AG09319 (cell line): ENCODE measurements around the gene CCDC175.

Source experiments
- DNase-seq: peaks from one replicate; pipeline ENCODE4 v3.0.0-alpha.2; 2010; ENCODE audit warnings: low read depth; ENCODE audit errors: extremely low read depth
- TF ChIP-seq, protein P1 (sequence below): IDR thresholded peaks from 2 replicates; pipeline ENCODE4 v1.5.1; 2011; ENCODE audit warnings: low read depth, mild to moderate bottlenecking, inconsistent platforms, low read length, moderate library complexity

The CCDC175 gene

DNA sequence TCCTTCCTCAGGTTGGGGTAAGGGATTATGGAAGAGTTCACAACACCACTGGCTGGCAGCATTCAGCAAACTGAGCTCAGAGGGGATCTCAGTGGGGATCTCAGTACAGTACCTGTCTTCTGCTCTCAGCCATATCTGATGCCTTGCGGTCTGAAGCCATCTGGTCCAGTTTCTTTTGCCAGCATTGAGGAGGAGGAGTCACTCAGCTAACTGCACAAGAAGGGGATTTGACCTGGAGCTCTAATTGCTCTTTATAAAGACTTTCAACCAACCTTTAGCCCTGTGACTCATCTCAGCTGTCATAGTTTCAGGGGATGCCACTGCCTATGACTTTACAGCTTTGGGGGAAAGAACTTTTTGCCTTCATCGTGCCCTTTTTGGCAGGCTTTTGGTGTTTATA lies 47.4 kb downstream of the CCDC175 start:
- no peak for DNase-seq
- TF ChIP-seq, protein P1, sequence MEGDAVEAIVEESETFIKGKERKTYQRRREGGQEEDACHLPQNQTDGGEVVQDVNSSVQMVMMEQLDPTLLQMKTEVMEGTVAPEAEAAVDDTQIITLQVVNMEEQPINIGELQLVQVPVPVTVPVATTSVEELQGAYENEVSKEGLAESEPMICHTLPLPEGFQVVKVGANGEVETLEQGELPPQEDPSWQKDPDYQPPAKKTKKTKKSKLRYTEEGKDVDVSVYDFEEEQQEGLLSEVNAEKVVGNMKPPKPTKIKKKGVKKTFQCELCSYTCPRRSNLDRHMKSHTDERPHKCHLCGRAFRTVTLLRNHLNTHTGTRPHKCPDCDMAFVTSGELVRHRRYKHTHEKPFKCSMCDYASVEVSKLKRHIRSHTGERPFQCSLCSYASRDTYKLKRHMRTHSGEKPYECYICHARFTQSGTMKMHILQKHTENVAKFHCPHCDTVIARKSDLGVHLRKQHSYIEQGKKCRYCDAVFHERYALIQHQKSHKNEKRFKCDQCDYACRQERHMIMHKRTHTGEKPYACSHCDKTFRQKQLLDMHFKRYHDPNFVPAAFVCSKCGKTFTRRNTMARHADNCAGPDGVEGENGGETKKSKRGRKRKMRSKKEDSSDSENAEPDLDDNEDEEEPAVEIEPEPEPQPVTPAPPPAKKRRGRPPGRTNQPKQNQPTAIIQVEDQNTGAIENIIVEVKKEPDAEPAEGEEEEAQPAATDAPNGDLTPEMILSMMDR: no peak

DNA sequence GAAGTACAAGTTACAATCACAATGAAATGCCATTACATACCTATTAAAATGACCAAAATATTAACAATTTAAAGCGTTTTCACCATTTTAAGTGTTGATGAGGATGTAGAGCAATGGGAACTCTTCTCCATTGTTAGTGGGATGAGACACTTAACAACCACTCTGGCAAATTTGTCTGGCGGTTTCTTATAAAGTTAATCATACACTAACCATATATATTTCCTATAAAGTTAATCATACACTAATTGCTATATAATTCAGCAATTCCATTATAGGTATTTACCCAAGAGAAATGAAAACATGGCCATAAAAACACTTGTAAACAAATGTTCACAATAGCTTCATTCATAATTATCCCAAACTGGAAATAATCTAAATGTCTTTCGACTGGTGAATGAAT lies 56.4 kb downstream of the CCDC175 start:
- TF ChIP-seq, protein P1: no peak
- DNase-seq: no peak

DNA sequence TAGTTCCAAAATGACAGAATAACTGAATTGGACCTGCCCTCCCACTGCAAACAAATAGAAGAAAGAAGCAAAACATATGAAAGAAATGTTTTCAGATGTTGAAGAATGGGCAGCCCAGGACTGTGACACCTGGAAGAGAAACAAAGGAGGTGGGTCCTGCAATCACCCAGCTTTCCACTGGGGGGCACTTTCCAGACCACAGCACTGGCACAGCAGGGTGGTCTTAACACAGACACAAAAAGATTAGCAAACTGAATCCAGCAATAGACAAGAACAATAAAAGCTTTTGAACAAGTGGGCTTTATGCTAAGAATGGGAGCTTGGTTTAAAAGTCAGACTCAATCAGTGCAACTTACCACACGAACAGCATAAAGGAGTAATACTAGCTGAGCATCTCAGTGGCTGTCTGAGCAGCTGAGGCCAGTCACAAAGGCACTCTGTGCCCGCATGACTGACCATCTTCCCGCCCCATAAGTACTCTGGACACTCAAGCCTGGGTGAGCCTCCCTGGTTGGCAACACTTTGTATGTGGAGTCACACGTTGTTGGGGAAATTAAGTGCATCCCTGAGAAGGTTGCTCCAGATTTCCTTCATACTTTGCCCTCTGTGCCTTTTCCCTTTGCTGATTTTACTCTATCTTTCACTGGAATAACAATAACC lies 64.6 kb downstream of the CCDC175 start:
- TF ChIP-seq, protein P1: peak; percentile 45
- no peak for DNase-seq

DNA sequence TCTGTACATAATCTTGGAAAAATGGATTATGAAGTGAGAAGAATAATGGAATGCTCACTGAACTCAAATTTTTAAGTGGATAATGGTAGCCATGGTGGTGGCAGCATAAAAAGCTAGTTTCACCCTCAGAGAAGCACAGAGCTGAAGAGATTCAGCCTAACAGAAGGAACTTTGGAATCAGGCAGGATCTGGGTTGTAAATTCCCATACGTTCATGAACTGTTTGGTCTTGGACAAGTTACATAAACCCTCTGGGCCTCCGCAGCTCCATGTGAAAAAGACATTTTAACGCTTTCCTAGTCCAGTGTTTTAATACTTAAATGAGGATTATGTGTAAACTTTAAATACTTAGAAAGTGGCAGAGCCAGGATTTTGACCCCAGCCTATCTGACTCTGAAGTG lies 65.6 kb downstream of the CCDC175 start:
- TF ChIP-seq, protein P1: no peak
- DNase-seq: no peak

- DNase-seq: no peak
- TF ChIP-seq, protein P1: no peak
Observed at GRCh38 chr14:59510001-59510400, 66.6 kb downstream of the CCDC175 start.

DNA sequence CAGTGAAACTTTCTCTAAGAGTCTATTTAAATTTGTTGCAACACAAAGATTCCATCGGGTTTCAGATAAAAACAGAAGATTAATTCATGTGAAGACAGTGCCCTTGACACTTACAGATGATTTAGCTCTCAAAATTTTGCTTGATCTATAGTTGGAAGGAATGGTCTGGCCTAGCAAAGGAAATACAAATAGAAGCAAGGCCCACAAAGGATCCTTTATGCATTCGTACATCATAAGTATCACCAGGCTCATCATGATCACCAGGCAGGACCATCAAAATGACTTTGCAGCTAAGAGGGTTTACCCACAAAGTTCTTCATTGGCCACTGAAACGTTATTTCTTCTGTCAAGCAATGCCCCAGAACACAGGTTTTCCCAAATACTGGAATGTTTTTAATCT lies 67.5 kb downstream of the CCDC175 start:
- TF ChIP-seq, protein P1: no peak
- DNase-seq: no peak

GRCh38 chr14:59507752-59508103 lies 68.9 kb downstream of the CCDC175 start:
- no peak for DNase-seq
- TF ChIP-seq, protein P1: no peak
